GM10847 (cell line): ENCODE results near the gene ANO9.

Experiments used
- POLR2A ChIP-seq: IDR thresholded peaks from 2 replicates; pipeline ENCODE4 v1.6.1; 2011; ENCODE audit not compliant: insufficient read length; ENCODE audit errors: extremely low read depth

The ANO9 gene

DNA sequence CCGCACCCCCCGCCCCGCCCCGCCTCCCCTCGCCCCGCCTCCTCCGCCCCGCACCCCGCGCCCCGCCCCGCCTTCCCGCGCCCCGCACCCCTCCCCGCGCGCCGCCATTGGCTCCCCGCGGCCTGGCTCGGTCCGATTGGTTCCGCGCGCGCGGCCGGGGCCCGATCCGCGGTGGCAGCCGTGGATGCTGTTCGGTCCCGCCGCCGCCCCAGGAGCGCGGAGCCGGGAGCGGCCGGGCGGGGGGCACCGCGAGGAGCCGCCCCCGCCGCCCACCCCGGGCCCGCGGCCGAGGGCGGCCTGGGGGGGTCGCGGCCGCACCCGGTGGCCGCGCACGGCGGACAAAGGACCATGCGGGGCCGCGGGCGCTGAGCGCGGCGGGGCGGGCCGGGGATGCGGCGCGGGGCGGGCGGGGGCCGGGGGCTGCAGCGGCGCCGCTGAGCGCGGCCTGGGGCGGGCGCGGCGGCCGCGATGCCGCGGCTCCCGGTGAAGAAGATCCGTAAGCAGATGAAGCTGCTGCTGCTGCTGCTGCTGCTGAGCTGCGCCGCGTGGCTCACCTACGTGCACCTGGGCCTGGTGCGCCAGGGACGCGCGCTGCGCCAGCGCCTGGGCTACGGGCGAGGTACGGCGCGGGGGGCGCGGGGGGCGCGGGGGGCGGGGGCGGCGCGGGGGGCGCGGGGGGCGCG lies 72.3 kb downstream of the ANO9 start, which contains the start of gene B4GALNT4:
B4GALNT4 (plus strand) TSS at position 164 of the 683 bp plus-strand sequence; CDS start at position 469, 305 bp downstream.
- no peak for TF ChIP-seq POLR2A

- no peak for TF ChIP-seq POLR2A
Observed at GRCh38 chr11:368414-369335, 73.1 kb downstream of the ANO9 start.

DNA sequence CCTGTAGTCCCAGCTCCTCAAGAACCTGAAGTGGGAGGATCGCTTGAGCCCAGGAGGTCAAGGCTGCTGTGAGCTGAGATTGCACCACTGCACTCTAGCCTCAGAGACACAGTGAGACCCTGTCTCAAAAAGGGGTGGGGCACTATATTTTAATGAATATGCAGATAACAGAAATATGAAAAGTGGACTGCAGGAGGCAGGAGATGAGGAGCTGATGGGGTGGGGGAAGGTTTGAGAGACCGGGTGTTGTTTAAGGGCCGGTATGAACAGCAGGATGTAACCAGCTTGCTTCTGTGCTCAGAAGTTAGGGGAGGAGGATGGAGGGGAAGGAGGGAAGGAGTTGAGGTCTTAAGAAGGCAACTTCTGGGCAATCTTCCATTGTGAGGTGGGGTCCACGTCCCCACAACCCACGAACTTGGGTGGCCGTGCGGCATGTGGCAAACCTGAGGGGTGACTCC lies 73.8 kb downstream of the ANO9 start:
- no peak for TF ChIP-seq POLR2A
